GM21737 (cell line): ENCODE measurements around the gene CHST9.
"Not testable (repeated sequence)": the region's sequence is repeated elsewhere in the genome, so short reads cannot be mapped to it uniquely, and the experiment has no call there.

ENCODE experiments used
- ATAC-seq: cut with Tn5 transposase; IDR thresholded peaks from one replicate; pipeline ENCODE4 v1.9.1; 2021; ENCODE audit warnings: mild to moderate bottlenecking, moderate library complexity; ENCODE audit not compliant: unreplicated experiment

The CHST9 gene

DNA sequence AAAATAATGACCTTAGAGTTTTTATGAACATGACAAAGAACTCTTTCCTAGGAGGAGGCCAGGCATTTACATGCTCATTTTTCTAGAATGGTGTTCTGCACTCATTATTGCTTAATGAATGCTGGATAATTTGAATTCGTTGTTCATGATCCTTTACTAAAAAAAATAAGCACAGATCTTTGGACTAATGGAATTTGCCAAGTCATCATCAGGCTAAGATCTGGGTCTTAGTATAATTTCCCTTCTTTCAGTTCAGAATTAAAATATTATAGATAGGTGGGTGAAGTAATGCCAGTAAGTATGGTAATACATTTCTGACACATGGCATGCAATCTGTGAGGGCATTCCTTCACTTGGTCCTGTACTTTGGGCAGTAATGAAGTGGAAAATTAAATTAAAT lies 175.8 kb downstream of the CHST9 start:
- no peak for ATAC-seq

GRCh38 chr18:27008575-27008974 lies 176.5 kb downstream of the CHST9 start:
- no peak for ATAC-seq

DNA sequence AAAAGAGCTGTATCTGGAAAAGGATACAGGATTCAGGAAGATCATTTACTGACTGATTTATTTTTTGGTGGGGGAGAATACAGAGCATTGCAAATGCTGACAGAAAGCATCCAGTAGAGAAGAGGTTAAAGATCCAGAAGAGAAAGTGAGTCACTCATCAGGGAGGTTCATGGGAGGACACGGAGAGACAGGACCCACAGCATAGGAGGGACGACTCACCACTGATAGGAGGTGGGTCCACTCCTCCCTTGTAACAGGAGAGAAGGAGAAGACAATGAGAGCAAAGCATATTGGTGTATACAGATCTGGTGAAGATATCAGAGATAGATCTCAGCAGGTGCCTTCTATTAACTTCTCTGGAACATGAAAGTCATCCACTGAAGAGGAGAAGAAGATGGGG lies 177.2 kb downstream of the CHST9 start:
- ATAC-seq = no peak

DNA sequence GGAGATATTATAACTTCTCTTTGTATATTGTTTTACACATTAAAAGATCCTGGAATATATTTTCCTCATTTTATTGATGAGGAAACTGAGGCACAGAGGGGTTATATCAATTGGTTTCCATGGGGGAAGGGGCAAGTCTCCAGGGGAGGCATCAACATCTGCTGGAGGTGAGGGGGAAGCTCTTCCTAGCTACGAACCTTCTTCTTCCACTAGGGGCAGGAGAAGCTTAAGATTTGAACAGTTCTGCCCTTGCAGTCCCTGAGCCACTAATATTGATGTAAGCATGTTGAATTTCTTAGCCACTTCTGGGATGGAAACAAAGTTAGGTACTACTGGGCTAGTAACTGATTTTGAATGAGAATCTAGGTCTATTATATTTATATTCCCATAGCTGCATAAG lies 179.5 kb downstream of the CHST9 start:
- no peak for ATAC-seq

DNA sequence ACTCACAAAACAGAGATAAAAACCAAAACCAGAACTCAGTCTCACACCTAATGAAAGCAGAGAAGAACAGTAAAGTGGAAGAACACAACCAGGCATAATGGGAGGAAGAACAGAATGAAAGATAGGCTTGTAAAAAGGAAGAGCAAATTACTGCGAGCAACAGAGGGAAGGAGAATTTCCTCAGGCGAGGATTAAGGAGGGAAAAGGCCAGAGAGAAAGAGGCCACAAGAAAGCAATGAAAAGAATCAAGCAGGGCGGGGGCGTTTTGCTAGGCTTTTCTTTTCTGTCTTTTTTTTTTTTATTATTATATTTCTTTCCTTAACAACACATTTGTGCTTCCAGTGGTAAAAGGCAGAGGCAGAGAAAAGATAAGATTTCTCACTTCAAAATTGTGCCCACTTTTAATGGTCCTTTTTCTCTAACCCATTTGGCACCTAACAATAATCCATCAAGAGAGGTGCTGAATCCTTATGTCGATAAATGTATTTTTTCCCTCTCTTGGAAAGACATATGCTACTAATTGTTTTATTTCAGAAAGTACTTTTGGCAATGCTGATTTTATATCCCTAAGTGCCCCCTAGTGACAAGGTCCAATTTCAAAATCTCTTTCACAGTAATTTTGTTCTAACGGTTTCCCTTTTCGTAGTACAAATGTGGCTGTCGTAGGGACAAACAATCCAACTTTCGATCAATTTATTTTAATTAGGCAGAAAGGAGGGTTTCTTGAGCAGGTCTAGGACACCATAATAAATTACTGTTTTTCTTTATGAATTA lies 180.9 kb downstream of the CHST9 start:
- ATAC-seq = no peak

- no peak for ATAC-seq
Measured at GRCh38 chr18:26999797-27000196, 185.3 kb downstream of the CHST9 start.

DNA sequence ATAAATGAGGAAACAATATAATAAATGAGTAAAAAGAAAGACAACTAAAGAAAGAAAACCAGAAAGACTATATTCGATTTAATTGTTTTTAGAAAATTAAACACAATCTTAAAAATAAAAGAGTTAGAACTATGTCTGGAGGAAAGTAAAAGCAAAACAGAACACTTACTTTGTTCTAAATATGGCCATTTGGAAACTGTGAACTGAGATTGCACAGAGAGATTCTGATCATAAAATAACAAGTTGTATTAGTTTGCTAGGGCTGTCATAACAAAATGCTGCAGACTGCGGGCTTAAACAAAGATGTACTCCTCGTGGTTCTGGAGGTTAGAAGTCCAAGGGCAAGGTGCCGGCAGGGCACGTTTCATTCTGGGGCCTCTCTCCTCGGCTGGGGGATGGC lies 191.5 kb downstream of the CHST9 start:
- ATAC-seq = no peak

- ATAC-seq = no peak
Measured at GRCh38 chr18:26992926-26993325, 192.2 kb downstream of the CHST9 start.

GRCh38 chr18:26989842-26990241 lies 195.3 kb downstream of the CHST9 start:
- ATAC-seq = no peak

DNA sequence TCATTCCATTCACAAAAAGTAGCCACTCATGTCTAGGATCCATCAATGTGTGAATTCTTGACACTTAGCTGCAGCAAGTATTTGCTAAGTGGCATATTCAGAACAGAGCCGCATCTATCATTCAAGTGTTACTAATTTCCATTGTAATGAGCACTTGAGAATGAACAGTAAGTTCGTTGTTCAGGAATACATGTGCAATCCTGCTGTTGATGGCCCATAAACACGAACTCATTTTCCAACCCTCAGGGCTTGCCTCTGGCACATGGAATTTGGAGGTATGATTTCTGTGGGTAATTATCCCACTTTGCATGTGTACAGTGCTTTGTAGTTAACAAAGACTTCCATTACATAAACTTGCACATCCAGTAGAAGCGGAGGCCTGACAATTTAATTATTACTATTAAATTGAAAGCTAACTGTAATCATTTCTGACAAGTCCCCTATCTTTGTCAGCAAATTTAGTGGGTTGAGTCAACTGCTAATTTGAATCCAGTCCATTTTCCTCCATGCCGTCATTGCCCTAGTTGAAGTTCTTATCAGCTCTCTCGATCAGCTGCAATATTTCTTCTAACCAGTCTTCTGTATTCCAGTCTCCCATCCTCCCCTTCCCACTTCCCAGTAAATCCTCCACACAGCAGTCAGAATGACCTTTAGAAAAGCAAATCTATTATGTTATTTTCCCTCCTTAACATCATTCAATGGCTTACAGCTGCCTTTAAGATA lies 203.6 kb downstream of the CHST9 start:
- no peak for ATAC-seq

DNA sequence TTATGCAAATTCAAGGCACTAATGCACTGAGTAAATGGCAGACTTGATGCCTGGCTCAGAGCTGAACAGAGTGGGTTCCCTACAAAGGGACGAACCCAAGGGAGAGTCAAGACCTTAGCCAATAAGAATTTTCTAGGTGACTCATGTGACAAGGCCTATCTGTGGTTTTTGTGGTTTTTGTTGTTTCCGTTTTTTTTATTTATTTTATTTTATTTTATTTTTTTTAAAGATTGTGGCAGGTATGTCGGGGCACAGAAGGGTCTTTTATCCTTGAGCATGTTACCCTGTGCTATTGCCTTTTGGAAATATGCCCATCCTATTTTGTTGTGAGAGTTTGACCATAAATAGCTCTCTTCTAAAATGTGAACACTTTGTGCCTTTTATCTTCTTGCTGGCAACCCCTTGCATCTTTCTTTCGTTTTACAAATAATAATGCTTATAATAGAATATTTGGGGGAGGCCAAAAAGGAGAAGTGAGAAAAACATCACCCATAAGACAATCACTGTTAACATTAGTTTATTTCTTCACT lies 206.2 kb downstream of the CHST9 start:
- ATAC-seq = peak; percentile 99

DNA sequence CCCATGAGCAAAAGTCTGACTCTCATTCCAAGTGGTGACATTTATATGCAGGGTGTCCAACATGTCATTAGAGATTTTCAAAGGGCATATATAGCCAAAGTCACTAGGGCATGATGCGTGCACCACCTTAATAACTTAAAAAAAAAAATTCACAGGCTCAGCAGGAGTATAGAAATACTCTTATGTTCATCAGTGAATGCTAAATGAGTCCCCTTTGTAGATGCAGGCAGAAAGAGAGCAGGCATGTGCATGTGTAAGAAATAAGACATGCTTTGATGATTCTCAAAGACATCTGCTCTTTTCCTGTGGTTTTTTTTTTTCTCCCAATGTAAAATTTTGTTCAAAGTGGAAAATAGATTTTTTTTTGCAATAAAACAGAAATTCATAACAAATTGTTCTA lies 207.3 kb downstream of the CHST9 start:
- no peak for ATAC-seq

GRCh38 chr18:26976206-26976605 lies 208.9 kb downstream of the CHST9 start:
- ATAC-seq = no peak

DNA sequence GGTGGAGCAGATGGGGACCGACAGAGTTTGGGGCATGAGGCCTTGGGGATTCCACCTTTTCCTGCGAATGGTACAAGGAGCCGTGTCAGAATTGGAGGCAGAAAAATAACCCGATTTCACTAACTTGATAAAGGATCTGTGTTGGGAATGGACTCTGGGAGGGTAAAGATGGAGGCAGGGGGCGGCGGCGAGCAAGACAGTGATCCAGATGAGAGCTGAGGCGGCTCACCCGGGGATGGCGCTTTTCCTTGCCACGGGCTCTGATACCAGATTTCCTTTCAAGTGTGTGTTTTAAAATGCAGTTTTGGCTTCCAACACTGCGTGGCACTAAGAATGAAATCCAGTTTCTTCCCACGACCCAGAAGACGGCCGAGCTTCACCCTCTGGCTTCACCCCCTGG lies 212.6 kb downstream of the CHST9 start:
- not testable (repeated sequence) for ATAC-seq

DNA sequence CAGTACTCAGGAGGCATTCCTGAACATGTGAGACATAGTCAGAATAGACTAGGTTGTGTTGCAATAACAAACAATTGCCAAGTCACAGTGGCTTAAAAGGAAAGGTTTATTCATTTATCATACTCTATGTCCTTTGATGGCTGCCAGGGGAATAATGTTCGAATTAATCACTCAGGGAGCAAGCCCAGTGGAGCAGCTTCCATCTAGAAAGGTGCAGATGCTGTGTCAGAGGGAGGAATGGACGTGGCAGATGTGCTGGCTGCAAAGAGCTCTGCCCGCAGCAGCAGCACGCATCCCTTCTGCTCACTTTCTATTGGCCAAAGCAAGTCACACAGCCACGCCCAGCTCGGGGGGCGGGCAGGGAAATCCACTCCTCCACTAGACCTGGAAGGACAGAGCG lies 213.7 kb downstream of the CHST9 start:
- no peak for ATAC-seq

- ATAC-seq = no peak
Measured at GRCh38 chr18:26970637-26971036, 214.5 kb downstream of the CHST9 start.

DNA sequence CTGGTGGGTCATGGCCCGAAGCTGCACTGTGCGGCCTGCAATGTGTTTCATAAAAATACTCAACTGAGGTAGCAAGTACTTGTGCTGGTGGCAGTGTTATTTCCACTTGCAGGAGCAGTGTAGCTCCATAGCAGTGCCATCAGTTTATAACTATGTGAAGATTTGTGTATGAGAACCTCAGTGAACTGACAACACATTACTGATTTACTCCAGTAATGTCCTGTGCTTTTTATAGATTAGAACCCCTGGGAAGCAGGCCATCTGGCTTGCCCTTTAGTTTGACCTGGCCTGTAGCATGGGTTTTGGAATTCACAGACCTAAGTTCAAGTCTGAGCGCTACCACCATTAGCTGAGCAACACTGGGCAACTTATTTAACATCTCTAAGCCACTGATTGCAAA lies 219.9 kb downstream of the CHST9 start:
- no peak for ATAC-seq

- ATAC-seq = no peak
Measured at GRCh38 chr18:26963292-26963691, 221.8 kb downstream of the CHST9 start.

DNA sequence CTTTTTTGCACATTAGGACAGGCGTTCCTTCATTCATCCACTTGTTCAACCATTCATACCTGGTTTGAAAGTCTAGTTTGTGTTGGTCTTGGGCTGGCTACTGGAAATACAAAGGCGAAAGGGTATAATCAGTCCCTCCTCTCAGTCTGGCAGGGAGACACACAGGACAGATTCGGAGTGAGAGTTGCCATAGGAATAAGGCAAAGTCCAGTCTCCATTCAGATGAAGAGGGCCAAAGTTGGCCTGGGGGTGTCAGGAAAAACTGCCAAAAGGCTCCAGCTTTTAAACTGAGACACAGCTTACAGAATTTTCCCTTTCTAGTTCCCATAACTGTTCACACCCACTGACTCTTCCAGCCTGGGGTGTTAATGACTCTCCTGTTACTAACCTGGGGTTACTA lies 223.3 kb downstream of the CHST9 start:
- ATAC-seq = no peak

DNA sequence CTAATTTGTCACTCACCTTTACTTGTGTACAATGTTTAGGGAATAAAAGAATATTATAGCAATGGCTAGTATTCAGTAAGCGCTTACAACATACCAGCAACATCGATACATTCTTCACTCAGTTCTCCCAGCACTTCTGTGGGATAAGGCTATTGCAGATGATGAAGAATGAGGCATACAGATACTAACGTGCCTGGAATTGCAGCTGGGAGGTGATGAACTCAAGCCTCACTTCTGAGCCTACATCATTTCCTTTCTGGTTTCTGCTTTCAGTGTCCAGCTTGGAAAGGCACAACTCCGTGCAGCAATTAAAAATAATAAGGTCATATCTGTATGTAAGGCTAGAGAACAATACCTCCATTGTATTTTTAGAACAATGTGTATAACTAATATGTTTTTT lies 224.2 kb downstream of the CHST9 start:
- no peak for ATAC-seq

GRCh38 chr18:26956863-26957262 lies 228.2 kb downstream of the CHST9 start:
- ATAC-seq = no peak

DNA sequence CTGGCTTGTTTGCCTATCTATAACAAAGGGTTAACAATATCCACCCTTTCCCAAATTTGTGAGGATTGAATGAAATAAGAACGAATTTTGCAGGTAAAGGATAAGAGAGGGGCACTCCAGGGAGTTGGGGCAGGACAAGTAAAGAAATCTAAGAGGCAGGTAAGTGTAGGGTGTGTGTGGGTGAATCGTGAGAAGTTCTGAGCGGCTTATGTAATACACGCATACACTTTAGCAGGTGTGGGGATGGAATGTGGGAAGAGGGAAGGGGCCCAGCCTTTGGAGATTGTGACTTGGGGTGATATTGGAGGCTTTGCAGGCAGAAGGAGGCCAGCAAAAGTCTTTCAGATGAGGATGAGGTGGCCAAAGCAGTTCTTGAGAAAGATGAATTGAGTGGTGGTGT lies 236.4 kb downstream of the CHST9 start:
- no peak for ATAC-seq
